Heart right ventricle (tissue), 16 donors: ENCODE data around the gene LECT2. TPM values are rescaled to one million over a fixed set of nuclear protein-coding genes. Genes with fewer than 3 reads are reported as not detected.

ENCODE experiments used
- ATAC-seq, 8 donors: fragments of 200-7000 bp; cut with Tn5 transposase; one replicate each; pipeline ENCODE4 v1.9.1; 2020; ENCODE audit warnings: mild to moderate bottlenecking in 8 of 8, moderate library complexity in 8 of 8, moderate number of reproducible peaks in 1 of 8
- DNase-seq, 2 donors: peaks; one replicate each; pipeline ENCODE4 v3.0.0-alpha.2; 2020
- H3K27ac ChIP-seq, 10 donors: fragments of 200-600 bp; sonication (generic) in 2 of 10; one replicate each; pipeline versions ENCODE4 v1.5.0 to v1.8.0; 2020 to 2022; ENCODE audit warnings: mild to moderate bottlenecking in 3 of 10
- H3K27me3 ChIP-seq, 7 donors: fragments of 200-600 bp; one replicate each; pipeline ENCODE4 v1.8.0; 2021 to 2022; ENCODE audit warnings: mild to moderate bottlenecking in 2 of 7
- H3K36me3 ChIP-seq, 9 donors: fragments of 200-600 bp; sonication (generic) in 1 of 9; one replicate each; pipeline versions ENCODE4 v1.5.0 to v1.8.0; 2020 to 2022; ENCODE audit warnings: mild to moderate bottlenecking in 2 of 9
- H3K4me1 ChIP-seq, 9 donors: fragments of 200-600 bp; sonication (generic) in 1 of 9; one replicate each; pipeline versions ENCODE4 v1.5.0 to v1.8.0; 2020 to 2022; ENCODE audit warnings: mild to moderate bottlenecking in 4 of 9
- H3K4me3 ChIP-seq, 10 donors: fragments of 200-600 bp; sonication (generic) in 2 of 10; one replicate each; pipeline versions ENCODE4 v1.5.0 to v1.8.0; 2020 to 2022; ENCODE audit warnings: mild to moderate bottlenecking in 7 of 10, moderate library complexity in 2 of 10
- H3K9me3 ChIP-seq, 11 donors: fragments of 200-600 bp in 10 of 11; sonication (generic) in 2 of 11; one replicate each; pipeline versions ENCODE4 v1.5.0 to v1.8.0; 2013 to 2022; ENCODE audit warnings: mild to moderate bottlenecking in 2 of 11, control low read depth in 1 of 11, moderate library complexity in 1 of 11
- CTCF ChIP-seq, 9 donors: fragments of 200-600 bp; sonication (generic) in 2 of 9; IDR thresholded peaks; one replicate each; pipeline versions ENCODE4 v1.5.0 to v1.8.0; 2021 to 2022; ENCODE audit warnings: antibody characterized with exemption in 9 of 9, mild to moderate bottlenecking in 5 of 9, moderate library complexity in 1 of 9
- WGBS, 2 donors: extraction: QIAGEN DNeasy Blood & Tissue Kit; methylation state at CpG; one replicate each; pipeline ENCODE4 v1.1.7; 2013; ENCODE audit warnings: inconsistent platforms in 1 of 2; 5-methylcytosine and 5-hydroxymethylcytosine counted together
- intact Hi-C, 10 donors: fragments of 100-400 bp; cut with DNase I; formaldehyde crosslinking; loops; one replicate each; pipeline versions ENCODE4 v1.11.1 to v1.14.2; 2022
- polyA plus RNA-seq, 2 donors: library from polyadenylated mRNA; stranded (reverse); fragments of 200-250 nt; gene quantifications; one replicate each; pipeline ENCODE4 v1.2.3, GENCODE V29; 2013
- total RNA-seq, 10 donors: library from RNA; stranded (reverse); fragmentation: NEBNext Ultra II Directional in 3 of 10; extraction: Animal tissue kit (Norgen Biotek cat#: 25700) in 3 of 10; gene quantifications; one replicate each; pipeline versions ENCODE4 v1.2.1 to v1.2.4, GENCODE V29; 2021 to 2023
- donor health status: Arrhythmogenic right ventricular cardiomyopathy.
- donor health status: ischemic (EF 13 %, LVEDD 7.1; RV severe dilation, severe dysfunction).
- donor health status: healthy with polysubstance abuse.
- donor health status: DM: no; HTN: yes; CAD: no.
- donor health status: DM: no; HTN: no; CAD: no.
- donor health status: ischemic (EF 25% LVEDD 6.9; RV normal size, moderate dysfunction).
- donor health status: ischemic (EF 25% LVEDD 5.7; RV mildly dilated, moderate dysfunction).
- donor health status: healthy.
- donor health status: DM: yes; HTN: yes; CAD: no.
- donor health status: Ischemic cardiomyopathy.
- donor health status: ischemic (EF 35%, LVEDD 5.7; RV mildly dilated, moderate dysfunction).
- donor health status: nonischemic (EF 11% LVEDD 7.7; RV severe dilation, severe dysfunction).
- donor health status: DM: yes; HTN: yes; CAD: no.
- donor health status: PGD.
- donor health status: ischemic (EF 29% LVEDD 5.4; RV normal size, mild dysfunction).
- donor health status: nonischemic (EF 23%, LVEDD 6.1; RV moderate dilation, normal function).

LECT2 gene
- total and polyA plus RNA-seq, 12 donors = not detected

GRCh38 chr5:135937245-135937911 is 17.4 kb downstream of the LECT2 start:
- Histone ChIP-seq H3K4me1 (peaks cover 0 to 5% (median 0%) of the 10 kb centered on the region in 9 donors), H3K27me3 (peaks cover 0 to 53% (median 1%) of the 10 kb centered on the region in 7 donors), H3K9me3 (no peaks in the 10 kb centered on the region), H3K4me3 (no peak overlapping the region), H3K36me3 (no peaks in the 10 kb centered on the region), H3K27ac (no peak overlapping the region)
- no peak for DNase-seq
- no peak for ATAC-seq
- 86 to 88% methylated on average over 5 of the region's 5 CpGs for WGBS, 2 donors
- intact Hi-C loops = no loop called here
- no peak for TF ChIP-seq CTCF (IDR thresholded peaks at IDR 0.05)

GRCh38 chr5:135934939-135935338 is 19.8 kb downstream of the LECT2 start:
- WGBS, 2 donors = 38 to 49% methylated on average over 3 of the region's 3 CpGs

GRCh38 chr5:135930949-135931295 is 23.9 kb downstream of the LECT2 start:
- ATAC-seq = no peak
- Histone ChIP-seq H3K4me1 (peaks cover 0 to 11% (median 3%) of the 10 kb centered on the region in 9 donors), H3K36me3 (no peaks in the 10 kb centered on the region), H3K27me3 (peaks cover 10 to 77% (median 63%) of the 10 kb centered on the region in 7 donors), H3K4me3 (peak overlapping the region in 1 of 10 donors; percentile 19), H3K9me3 (no peaks in the 10 kb centered on the region), H3K27ac (no peak overlapping the region)
- TF ChIP-seq CTCF (IDR thresholded peaks at IDR 0.05) = no peak
- 29 to 35% methylated on average over 18 of the region's 18 CpGs for WGBS, 2 donors
- no peak for DNase-seq
- intact Hi-C loops = no loop called here

More at GRCh38 chr5:135934939-135935338, 19.8 kb downstream of the LECT2 start:
- H3K36me3 ChIP-seq = no peaks in the 10 kb centered on the region
- ATAC-seq (peak in 3 of 8 donors; percentile 57 to 63 (median 62)), DNase-seq (no peak)
- H3K9me3 ChIP-seq = no peaks in the 10 kb centered on the region
- intact Hi-C loops = no loop called here
- peaks cover 9 to 65% (median 25%) of the 10 kb centered on the region in 7 donors for H3K27me3 ChIP-seq
- H3K4me3 ChIP-seq = no peak overlapping the region
- no peak for TF ChIP-seq CTCF (IDR thresholded peaks at IDR 0.05)
- peaks cover 0 to 9% (median 1%) of the 10 kb centered on the region in 9 donors for H3K4me1 ChIP-seq
- no peak overlapping the region for H3K27ac ChIP-seq

GRCh38 chr5:135930029-135930948 is 24.5 kb downstream of the LECT2 start:
- peak in 1 of 2 donors; percentile 12 for DNase-seq
- Histone ChIP-seq H3K9me3 (no peaks in the 10 kb centered on the region), H3K27ac (no peak overlapping the region), H3K4me1 (peaks cover 0 to 11% (median 3%) of the 10 kb centered on the region in 9 donors), H3K27me3 (peaks cover 10 to 82% (median 68%) of the 10 kb centered on the region in 7 donors), H3K4me3 (peak overlapping the region; percentile 12 to 45 (median 34)), H3K36me3 (no peaks in the 10 kb centered on the region)
- TF ChIP-seq CTCF (IDR thresholded peaks at IDR 0.05) = no peak
- WGBS, 2 donors = 3% methylated on average over 81 to 99 of the region's 99 CpGs
- intact Hi-C loops = no loop called here
- ATAC-seq = peak in 2 of 8 donors; percentile 25 to 33
